RWPE1 (cell line): Measurements from ENCODE around the gene MMD2.

Experiments
- CTCF ChIA-PET: fragments of 350-600 bp; sonication (Branson Sonifier 250); formaldehyde crosslinking; extraction: SDS; loops from one replicate; lab custom pipeline; 2021; lab: Yijun Ruan, JAX
- POLR2A ChIA-PET: fragments of 400-600 bp; formaldehyde crosslinking; extraction: SDS; loops from one replicate; lab custom pipeline; 2020; ENCODE audit warnings: antibody characterized with exemption; ENCODE audit not compliant: low non-redundant PET; lab: Yijun Ruan, JAX
- DNase-seq: peaks from one replicate; pipeline ENCODE4 v3.0.0; 2012; ENCODE audit warnings: low spot score
- H3K27ac ChIP-seq: fragments of 450-650 bp; 2 replicates; pipeline ENCODE4 v1.5.1; 2017
- TF ChIP-seq, protein P1 (sequence below): fragments of 450-650 bp; conservative IDR thresholded peaks from 2 replicates; pipeline ENCODE4 v1.5.1; 2017; ENCODE audit warnings: low read depth, mild to moderate bottlenecking

MMD2 gene

DNA sequence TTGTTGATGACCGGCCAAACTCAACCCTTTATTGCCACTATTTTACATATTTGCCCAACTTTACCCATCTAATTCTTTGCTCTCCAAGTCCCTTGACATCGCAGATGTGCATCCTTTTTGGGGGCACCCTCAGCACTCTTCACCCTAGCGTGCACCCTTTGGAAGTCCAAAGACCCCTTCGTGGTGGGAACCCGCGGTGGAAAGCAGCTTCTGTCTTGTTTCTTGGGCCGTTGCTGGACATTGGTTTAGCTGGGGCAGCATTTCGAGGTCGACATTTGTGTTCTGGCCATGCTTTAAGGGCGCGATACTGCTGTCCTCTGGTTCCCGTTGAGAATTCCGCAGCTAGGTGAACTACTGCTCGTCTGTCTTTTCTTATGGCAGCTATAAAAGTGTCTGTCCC is 96.8 kb downstream of the MMD2 start:
- CTCF ChIA-PET, result interaction anchor here (0.6 kb wide), 1 partner anchor 223 kb away, joined by 4 read pairs; no protein-coding TSS in a partner anchor
- no peak for DNase-seq
- no peak overlapping the region for H3K27ac ChIP-seq
- POLR2A ChIA-PET, result no interaction called here
- TF ChIP-seq, protein P1, sequence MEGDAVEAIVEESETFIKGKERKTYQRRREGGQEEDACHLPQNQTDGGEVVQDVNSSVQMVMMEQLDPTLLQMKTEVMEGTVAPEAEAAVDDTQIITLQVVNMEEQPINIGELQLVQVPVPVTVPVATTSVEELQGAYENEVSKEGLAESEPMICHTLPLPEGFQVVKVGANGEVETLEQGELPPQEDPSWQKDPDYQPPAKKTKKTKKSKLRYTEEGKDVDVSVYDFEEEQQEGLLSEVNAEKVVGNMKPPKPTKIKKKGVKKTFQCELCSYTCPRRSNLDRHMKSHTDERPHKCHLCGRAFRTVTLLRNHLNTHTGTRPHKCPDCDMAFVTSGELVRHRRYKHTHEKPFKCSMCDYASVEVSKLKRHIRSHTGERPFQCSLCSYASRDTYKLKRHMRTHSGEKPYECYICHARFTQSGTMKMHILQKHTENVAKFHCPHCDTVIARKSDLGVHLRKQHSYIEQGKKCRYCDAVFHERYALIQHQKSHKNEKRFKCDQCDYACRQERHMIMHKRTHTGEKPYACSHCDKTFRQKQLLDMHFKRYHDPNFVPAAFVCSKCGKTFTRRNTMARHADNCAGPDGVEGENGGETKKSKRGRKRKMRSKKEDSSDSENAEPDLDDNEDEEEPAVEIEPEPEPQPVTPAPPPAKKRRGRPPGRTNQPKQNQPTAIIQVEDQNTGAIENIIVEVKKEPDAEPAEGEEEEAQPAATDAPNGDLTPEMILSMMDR, result no peak

DNA sequence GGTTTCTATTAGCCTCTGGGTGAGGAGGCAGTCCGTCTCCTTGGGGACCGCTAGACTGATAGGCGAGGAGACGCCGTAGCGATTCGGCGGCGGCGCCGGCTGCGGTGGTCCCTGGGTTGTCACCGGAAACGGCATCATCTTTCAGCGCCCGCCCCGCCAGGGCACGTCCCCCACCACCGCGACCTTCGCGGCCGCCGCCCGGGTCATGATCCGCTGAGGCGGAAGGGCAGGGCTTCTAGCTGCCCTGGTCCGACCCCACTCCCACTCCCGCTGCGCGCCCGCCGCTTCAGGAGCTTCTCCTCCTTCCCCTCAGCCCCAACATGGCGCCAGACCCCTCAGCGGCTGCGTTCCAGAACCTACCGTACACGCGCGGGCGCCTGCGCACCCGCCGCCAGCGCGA is 97.3 kb downstream of the MMD2 start, which contains the start of gene PAPOLB:
PAPOLB (minus strand) TSS at position 358 of the 400 bp plus-strand sequence; CDS start at position 138, 220 bp downstream.
- H3K27ac ChIP-seq, result no peak within 1 kb of the TSS
- CTCF ChIA-PET, result no interaction called here
- TF ChIP-seq, protein P1, result no peak
- POLR2A ChIA-PET, result no interaction called here
- no peak for DNase-seq

DNA sequence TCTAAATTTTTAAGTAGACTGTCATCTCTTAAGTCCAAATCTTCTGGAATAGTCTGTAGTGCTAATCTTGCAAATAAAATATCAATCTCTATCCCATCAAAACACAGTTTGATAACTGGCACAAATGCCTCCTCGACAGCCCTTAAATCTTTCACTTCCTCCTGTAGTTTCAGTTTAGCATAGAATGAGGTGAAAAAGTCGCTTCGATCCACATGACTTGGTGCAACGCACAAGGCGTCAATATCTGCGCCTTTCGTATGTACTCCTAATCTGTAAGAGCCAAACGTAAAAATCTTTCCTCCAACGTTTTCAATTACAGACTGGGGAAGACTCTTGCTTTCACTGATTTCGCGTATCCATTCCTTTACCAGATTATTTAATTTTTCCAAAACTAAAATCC is 97.8 kb downstream of the MMD2 start:
- POLR2A ChIA-PET, result no interaction called here
- CTCF ChIA-PET, result no interaction called here
- no peak overlapping the region for H3K27ac ChIP-seq
- TF ChIP-seq, protein P1, result no peak
- no peak for DNase-seq

DNA sequence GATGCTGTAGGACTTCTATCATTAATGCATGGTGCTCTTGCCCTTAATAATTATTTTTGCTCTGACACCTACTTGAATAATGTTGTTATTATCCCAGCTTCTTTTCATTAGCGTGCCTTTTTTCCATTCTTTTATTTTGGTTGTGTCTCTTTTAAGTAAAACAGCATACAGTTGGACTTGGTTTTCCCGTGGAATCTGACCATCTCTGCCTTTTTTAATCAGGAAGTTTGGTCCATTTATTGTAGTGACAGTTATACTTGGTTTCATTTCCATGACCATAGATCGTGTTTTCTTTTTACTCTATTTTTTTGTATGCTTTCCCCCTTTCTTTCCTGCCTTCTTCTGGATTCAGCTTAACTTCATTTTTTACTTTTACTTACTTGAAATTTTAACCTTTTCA is 101.8 kb downstream of the MMD2 start:
- POLR2A ChIA-PET, result no interaction called here
- H3K27ac ChIP-seq, result no peak overlapping the region
- DNase-seq, result no peak
- CTCF ChIA-PET, result no interaction called here
- TF ChIP-seq, protein P1, result no peak

DNA sequence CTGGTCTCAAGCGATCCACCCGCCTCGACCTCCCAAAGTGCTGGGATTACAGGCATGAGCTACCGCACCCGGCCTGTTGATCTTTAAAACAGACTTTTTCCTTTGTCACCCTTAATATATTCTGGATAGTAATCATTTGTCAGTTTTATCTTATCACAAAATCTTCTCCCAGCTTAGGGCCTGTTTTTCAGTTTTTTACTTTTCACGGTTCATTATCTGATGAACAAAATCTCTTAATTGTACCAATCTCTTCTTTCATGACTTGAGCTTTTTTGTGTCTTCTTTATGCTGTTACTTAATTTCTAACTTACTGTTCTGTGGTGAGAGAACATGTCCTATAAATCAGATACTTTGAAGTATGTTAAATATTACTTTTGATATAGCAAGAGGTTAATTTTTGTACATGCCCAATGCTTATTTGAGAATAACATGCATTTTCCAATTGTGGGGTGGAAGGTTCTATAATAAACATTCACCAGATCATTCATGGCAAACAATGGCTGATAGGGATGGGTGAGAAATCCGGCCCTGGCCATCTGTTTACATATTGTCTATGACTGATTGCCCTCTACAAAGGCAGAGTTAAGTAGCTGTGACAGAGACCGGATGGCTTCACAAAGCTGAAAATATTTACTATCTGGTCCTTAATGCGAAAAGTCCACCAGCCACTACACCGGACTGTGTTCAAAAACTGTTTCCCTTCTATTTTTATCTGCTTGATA is 102.5 kb downstream of the MMD2 start:
- ChIA-PET POLR2A (no interaction called here), CTCF (no interaction called here)
- no peak for DNase-seq
- no peak overlapping the region for H3K27ac ChIP-seq
- TF ChIP-seq, protein P1, result no peak
